ENCODE results near the gene RBAK. TPM values are rescaled to one million over a fixed set of nuclear protein-coding genes. Genes with fewer than 3 reads are reported as not detected.

The RBAK gene
- 4.2 and 5.2 TPM in 2 replicates for total RNA-seq

GRCh38 chr7:5045558-5046396 lies at the start of gene RBAK:
RBAK (plus strand) TSS chr7:5045860; CDS start chr7:5048077, 2,217 bp downstream.

Other genes starting within 250 kb of the RBAK start
- gene PAPOLB, start 183.8 kb upstream of the RBAK start, total RNA-seq, result not detected in 2 replicates
- gene RADIL, start 162.1 kb upstream of the RBAK start, total RNA-seq, result not detected in 2 replicates
- gene MMD2, start 86.7 kb upstream of the RBAK start, total RNA-seq, result not detected in 2 replicates
- gene WIPI2, start 144.4 kb downstream of the RBAK start, total RNA-seq, result 42.2 and 45.4 TPM in 2 replicates
- gene SLC29A4, start 237.1 kb downstream of the RBAK start, total RNA-seq, result 0.80 and 8.6 TPM in 2 replicates